ENCODE results near the gene CDADC1.

Gene CDADC1

DNA sequence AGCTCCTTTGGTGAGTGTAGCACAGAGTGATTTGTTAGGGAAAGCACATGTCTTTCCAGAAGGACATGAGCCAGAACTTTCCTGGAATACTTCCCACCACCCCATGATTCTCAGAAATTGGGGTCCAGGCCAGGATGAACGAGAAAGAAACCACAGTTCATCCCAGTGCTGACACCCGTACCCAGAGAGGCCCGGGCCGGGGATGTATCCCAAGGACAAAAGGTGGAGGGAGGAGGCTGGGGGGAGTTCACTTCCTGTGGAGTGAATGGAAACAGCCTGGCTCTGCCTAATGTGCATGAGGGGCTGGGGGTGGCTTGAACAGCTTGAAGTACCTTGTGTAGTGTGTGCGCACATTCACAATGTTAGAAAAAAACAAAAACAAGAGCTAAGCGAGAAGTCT lies 47.5 kb downstream of the CDADC1 start:
- no peak for DNase-seq (ENCODE audit: low spot score)

DNA sequence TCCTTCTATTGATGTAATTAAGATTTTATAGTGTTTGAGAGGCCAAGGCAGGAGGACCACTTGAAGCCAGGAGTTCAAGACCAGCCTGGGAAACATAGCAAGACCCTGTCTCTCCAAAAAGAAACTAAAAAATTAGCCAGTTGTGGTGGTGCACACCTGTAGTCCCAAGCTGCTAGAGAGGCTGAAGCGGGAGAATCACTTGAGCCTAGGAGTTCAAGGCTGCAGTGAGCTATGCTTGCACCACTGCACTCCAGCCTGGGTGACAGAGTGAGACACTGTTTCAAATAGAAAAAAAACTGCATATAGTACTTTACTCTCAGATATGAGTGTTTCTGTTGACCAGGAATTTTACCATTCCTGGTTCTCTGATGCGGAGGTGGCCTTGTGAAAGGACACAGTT lies 48.9 kb downstream of the CDADC1 start:
- DNase-seq (ENCODE audit: low spot score), result no peak

DNA sequence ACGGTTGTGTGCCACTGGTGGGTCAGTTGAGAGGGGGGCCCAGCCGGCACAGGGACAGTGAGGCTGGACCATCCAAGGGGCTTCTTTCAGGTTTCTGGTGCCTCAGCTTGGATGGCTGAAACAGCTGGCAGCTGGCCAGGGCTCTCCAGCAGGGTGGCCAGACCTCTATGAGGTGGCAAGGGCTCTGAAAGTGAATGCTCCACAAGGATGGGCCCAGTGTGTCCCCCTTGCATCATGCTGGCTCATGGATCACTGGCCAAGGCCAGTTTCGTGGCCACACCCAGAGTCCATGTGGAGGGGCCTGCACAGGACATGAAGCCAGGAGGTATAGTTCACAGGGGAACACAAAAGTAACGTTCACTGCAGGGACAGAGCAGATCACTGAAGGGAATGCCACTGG lies 49.6 kb downstream of the CDADC1 start:
- no peak for DNase-seq (ENCODE audit: low spot score)

DNA sequence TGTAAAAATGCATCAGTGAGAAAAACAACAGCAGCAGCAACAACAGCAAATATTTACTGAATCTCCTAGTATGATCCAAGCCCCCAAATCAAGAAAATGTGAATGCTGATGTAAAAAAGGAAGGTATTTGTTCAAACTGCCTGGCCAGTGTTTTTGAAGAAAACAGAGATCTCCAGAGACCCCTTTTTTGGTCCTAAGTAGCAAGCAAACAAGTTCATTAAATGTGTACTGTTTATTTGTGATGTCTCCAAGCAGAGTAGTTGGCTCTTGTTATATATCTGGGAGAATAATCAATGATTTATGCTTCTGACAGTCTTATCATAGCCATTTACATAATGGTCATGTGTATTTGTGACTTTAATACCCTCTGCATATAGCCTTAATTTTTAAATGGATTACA lies 50.7 kb downstream of the CDADC1 start:
- DNase-seq (ENCODE audit: low spot score), result no peak

DNA sequence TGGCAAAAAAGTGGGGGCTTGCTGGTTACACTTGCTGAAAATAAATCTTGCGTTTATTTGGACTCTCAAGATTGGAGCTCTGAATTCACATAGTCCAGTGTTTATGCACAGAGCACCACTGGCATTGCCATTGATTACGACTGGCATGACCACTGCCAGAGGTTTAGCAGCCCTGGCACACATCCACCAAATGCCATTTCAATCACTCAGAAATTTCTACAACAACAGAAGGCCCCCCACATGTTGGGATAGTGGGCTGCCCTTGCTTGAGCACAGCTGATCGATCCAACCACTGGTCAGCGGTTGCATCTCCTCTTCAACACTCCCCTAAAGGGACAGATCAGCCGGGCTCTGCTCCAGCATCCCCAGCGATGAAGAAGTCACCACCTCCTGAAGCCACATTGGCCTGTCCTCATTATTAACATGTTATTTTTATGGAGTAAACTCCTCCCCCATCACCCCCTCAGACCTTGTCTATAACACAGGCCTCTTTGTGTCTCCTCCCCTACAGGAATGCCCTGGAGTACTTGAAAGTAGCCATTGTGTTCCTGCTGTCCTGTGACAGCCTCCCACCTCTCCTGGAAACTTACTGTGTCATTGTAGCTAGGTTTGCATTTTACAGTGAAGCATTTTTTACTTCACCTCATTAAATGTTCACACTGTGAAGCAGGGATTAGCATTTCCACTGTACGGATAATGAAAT lies 51.3 kb downstream of the CDADC1 start:
- DNase-seq (ENCODE audit: low spot score), result no peak

DNA sequence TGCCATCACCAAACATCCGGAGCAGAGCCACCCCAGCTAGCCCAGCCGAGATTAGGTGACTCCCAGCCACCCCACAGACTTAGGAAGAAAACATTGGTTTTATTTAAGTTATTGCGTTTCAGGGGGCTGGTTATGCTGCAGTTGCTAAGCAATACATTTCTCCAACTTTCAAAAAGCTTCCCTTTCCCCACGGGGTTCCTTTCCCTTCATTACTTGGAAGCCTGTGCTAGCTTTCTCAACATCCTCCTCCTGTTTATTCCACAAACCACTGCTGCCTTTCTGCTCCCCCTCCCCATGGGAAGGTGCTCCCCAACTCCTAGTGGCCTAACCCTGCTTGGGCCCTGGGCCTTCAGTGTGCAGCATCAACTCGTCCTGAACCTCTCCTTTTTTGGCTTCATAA lies 52.6 kb downstream of the CDADC1 start:
- no peak for DNase-seq (ENCODE audit: low spot score)

DNA sequence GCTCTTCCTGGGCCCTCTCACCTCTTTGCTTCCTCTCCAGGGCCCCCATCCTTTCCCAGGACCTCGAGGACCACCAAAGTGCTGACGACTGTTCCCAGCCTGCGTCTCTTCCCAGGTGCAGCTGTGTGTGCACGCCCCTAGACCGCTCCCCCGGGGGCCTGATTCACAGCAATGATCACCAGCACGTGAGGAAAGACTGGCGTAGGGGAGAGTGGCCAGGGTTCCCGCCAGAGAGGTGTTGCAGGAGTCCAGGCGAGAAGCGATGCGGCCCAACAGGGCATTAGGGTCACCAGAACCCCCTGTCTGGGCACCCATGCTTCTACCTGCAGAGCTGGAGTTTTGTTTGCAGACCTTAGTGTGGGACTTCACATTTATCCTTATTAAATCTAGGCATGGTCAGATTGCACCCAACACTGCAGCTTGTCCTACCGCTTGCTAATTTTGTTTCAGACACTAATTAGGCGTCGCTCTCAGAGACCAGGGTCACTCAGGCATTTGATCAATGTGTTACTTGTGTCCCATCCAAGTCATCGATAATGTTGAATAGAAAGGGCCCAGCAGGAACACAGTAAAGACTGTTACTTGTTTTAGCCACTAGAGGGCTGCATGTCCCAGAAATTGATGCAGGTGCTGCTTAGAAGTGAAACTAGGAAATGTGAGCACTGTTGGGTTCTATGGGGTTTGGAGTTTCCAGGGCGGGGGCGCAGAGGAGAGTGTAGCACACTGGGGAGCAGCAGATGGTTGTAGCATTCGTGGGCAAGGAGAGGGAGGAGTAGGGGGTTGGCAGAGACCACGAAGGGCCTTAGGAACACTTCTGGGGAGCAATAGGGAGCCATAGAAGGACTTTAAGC lies 53.2 kb downstream of the CDADC1 start:
- DNase-seq (ENCODE audit: low spot score), result peak; percentile 79

DNA sequence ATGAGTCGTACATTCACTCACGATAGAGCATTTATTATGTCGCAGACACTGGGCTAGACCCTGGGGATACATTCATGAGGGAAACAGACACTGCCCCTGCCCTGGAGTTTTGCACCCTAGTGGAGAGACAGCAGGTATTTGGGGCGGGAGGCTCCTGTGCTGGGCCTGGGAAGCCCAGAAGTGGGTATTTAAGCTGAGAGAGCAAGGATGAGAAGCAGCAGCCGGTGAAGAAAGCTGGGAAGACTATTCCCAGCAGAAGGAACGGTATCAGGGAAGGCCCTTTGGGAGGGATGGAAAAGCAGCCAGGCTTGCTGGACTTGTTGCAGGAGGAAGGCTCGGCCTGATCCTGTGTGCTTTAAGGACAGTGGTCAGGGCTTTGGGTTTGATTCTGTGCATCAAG lies 54.5 kb downstream of the CDADC1 start:
- no peak for DNase-seq (ENCODE audit: low spot score)

DNA sequence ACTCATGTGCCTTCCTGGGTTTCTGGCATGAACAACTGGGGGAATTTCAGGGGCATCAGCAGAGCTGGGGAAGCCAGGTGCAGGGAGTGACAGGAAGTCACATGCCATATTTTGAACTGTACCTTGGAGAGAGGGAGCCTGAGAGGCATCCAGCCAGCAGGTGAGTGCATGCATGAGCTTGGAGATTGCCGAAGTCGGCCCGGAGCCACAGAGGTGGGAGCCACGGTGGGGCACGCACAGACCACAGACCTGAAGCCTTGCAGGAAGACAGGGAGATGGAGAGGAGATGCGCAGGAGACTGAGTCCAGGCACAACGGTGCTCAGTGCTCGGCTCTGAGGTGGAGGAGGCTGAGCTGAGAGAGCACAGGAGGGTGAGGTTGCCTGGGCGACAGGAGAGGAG lies 55.1 kb downstream of the CDADC1 start:
- no peak for DNase-seq (ENCODE audit: low spot score)

DNA sequence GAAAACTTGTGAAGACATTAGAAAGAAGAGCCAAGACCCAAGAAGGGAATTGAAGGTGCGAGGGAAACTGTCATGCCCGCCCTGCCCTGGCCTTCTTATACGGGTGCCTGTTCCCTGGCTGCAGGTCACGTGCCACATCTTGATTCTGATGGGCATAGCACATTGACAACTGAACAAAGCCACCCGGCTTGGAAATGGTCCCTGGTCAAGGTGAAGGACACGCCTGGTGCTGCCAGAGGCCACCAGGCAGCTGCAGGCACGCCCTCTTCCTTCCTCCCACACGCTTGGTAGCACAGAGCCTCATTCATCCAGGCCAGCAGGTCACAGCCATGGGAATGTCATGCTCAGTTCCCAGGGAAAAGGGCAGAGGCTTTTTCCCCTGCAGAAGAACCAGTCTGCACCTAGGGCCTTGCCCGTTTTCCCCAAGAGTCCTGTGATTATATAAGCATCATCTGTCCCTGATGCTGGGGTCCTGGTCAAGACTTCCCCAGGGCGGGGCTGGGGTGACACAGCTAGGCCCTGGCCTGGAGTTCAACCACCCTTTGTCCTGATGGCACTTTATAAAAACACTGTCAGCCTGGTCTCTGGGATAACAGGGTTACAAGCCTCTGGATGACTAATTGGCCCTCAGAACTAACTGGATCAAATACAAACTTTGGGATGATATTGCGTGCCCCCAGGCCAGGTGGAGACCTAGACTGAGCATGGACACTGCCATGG lies 56.0 kb downstream of the CDADC1 start:
- DNase-seq (ENCODE audit: low spot score), result no peak

DNA sequence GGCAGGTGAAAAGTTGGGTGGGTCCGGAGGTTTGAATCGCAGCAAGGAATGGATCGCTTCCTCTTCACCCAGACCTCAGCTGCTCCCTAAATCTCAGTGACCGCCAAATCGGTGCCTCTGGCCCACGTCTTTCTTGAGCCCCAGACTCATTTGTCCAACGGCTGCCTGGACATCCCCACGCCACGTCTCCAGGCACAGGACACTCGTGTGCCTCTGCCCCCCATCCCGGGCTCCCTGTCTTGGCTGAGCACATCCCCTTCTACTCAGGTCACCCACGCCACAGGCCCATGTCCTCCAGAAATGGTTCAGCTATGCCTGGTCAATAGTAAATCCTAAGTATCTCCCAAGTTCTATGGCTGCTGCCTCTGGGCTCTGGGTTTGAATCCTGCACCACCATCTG lies 56.6 kb downstream of the CDADC1 start:
- DNase-seq (ENCODE audit: low spot score), result no peak

DNA sequence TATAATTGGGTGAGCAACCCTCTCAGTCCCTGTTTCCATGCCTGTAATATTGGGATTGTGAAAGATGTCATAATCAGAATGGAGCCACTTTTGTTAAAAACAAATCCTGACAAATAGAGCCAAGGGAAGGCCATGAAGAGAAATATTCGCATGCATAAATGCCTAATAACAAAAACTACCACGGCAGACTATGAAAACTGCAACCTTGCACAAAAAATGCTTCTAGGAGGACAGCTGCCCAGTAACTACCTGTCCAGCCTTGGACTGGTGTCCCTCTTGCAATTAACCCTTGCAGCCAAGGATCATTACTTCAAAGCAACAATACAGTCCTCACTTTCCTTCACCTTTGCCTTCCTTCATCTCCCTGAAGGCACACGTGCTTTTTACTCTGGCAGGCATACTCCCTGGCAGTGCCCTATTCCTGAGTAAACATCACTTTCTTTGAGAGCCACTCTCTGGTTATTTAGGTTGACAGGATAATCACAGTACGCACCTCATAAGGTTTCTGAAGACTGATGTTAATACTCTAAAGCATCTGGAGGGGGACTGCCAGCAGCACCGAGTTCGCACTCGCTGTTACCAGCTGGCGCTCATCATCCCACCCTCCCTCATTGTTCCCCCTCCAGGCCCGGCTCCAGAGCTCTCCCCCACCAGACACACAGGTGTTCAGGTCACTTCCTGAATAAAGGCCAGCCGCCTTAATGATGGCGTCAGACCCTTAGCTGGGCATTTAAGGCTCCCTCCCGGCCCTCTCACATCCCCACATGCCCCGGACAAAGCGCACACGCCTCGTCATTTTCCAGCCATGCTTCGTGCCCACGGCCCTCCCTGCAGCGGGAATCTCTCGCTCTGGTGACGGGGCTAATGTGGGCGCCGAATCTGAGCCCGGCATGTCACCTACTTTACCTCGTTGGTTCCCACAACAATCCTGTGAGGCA lies 57.3 kb downstream of the CDADC1 start:
- DNase-seq (ENCODE audit: low spot score), result no peak

DNA sequence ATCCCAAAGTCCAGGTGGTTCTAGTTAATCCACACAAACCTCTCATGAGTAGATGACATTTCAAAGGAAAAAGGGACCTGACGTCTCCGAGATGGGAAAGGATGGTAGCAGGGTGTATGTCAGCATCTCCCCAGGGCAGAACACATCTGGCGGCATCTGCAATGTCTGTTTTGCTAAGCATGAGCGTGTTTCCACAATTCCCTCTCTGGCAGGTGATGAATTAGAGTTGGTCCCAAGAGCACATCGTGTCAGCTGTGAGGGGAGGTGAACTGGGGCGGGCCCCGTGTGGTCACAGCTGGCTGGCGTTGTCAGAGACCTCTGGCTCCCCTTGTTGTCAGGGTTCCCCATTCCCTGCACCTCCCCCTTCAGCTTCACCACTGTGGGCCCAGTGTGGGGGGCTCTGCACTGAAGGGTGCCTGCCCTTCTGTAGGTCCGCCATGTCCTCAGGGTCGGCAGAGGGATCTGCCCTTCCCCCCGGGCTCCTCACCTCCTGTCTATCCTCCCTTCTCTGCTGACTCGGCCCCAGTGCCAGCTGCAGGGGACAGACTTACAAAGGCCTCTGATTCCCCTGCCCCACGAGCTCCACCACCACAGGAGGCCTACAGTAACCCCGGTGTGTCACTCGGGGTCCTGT lies 58.2 kb downstream of the CDADC1 start:
- DNase-seq (ENCODE audit: low spot score), result no peak

DNA sequence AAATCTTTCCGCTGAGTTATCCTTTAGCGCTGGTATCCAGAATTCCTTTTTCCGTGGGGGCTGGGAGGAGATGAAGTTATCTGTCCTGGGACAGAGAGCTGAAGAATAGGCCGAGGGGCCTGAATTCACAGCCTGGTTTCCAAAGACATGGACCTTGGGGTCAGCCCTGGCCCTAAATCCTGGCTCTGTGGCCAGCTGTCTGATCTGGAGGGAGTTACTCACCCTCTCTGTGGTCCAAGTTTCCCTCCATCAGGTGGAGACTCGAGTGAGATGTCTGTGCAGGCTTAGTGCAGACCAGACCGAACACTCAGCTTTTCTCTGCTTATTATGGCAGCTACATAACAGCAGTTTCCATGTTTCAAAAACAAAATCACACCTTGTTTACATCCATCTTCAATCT lies 59.6 kb downstream of the CDADC1 start:
- DNase-seq (ENCODE audit: low spot score), result no peak

DNA sequence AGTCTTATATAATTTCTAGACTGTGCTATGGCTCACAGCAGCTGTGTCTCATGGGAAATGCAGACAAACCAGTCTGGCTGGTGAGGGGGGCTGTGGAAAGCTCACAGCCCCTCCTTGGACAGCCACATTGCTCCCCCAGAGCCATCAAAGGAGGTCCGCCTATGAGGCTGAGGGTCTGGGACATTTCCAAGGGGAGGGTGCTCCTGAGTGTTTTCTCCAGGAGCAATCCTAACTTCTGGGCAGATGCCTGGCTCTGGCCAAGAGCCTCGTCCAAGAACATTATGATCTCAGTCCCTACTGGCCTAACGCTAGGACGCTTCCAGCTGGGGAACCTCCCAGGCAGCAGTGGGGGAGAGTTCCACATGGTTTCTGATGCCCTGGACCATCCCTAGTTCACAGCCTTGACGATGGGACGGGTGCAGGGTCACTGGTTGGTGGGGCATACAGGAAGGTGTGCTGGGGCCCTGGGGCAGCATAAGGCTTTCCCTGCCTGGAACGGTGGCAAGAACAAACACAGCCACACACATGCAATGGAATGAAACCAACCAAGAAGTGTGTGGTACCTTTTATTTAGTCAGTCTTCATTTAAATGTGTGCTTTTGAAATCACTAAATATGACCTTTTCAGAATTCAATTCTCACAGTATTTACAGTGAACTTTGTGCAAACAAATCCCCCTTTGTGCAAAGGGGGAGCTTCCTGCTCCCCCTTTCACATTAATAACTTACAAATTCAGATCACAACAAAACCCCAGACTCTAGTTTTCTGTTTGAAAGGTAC lies 60.6 kb downstream of the CDADC1 start:
- DNase-seq (ENCODE audit: low spot score), result no peak

DNA sequence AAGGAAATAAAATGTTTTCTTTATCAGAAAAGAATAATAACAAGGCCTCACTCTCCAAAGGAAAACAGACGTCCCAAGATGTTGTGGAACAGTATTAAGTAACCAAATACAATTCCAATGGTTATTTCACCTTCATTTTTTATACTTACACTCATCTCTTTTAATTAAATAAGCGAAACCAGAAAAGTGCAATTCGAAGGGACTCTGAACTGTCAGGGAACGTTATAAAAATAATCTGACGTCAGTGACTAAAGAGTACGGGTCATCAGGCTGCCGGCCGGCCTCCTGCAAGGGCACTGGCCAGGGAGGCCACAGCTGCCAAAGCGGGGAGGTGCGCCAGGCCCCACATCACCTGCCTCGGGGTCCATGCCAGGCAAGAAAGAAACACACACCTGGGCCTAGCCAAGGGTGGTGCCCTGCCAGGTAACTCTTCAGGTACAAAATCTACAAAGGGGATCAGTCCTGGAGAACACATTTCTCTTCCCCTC lies 61.2 kb downstream of the CDADC1 start:
- DNase-seq (ENCODE audit: low spot score), result no peak

DNA sequence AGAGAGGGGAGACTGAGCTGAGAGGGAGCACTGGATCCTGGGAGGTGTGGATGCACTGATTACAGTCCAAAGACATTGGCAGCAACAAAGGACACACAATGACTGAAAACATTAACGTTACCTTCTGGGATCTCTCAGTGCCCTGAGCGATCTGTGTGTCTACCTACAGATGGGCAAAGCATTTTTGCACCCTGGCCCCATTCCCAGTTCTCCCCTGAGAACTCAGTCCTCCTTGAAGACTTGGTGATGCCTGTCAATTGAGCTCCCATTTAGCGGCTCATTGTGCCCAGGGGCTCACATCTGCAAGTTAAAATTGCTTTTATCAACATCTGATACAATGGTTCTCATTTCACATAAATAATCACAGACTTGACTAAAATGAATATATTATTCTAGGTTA lies 62.5 kb downstream of the CDADC1 start:
- no peak for DNase-seq (ENCODE audit: low spot score)

DNA sequence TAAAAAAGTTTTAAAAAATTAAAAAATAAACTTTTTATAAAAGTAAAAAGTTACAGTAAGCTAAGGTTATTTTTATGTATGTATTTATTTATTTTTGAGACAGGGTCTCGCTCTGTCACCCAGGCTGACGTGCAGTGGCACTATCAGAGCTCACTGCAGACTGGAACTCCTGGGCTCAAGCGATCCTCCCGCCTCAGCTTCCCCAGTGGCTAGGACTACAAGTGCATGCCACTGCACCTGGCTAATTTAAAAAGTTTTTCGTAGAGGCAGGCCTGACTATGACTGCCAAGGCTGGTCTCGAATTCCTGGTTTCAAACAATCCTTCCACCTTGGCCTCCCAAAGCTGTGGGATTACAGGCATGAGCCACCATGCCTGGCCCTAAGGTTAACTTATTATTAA lies 64.1 kb downstream of the CDADC1 start:
- no peak for DNase-seq (ENCODE audit: low spot score)

DNA sequence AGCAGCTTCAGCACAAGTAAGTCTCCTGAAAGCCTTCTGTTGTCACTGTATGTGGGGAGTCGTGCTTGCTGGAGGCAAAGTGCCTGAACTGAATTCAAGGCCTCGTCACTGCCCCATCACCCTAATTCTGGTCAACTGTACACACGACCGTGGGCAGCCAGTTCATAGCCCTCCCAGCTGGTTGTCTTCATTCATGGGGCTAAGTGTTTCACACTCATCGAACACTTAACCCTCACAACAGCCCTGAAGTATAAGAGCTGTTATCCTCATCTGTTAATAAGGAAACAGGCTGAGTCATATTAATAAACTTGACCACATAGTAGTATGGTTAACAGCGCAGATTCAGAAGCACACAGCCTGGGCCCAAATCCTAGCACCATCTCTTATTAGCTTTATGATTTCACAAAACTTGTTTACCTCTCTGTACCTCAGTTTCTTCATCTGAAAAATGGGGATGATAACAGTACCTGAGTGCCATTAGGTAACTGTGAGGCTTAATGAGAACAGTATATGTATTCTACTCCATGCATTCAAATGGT lies 66.7 kb downstream of the CDADC1 start:
- no peak for DNase-seq (ENCODE audit: low spot score)

DNA sequence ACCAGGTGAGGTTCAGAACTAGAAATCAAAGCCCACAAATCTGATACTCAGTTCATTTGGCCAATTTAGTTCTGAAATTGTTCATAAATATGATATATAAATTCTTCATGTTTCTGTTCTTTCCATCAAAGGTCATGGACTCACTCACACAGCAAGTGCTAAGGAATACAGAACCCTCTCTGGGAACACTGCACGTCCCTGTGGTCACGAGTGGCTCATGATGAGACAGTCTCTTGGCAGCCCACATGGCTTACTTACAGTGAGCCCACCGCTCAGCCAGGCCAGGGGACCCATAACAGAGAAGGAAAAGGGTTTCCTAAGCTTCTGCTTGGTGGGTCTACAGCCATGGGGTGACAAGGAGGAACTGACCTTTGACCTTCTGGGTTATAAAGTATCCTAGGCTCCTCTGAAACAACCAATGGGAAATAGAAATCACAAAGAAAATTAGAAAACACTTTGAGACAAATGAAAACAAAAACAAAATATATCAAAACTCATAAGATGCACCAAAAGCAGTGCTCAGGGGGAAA lies 67.4 kb downstream of the CDADC1 start:
- DNase-seq (ENCODE audit: low spot score), result no peak
